Spleen (tissue), 7 donors: ENCODE results near the gene KLHL42.

Source experiments
- CTCF ChIP-seq, 11 experiments: fragments of 200-600 bp in 7 of 11; fragments of 450-650 bp in 4 of 11; sonication (generic) in 4 of 11; IDR thresholded peaks in 8 of 11; conservative IDR thresholded peaks in 3 of 11; 1 replicate in 7 of 11; 2 replicates in 4 of 11; pipeline versions ENCODE4 v1.4.0 to v1.8.0; 2016 to 2021; ENCODE audit warnings: antibody characterized with exemption in 11 of 11, inconsistent platforms in 4 of 11, mild to moderate bottlenecking in 1 of 11
- POLR2A ChIP-seq, 3 donors: fragments of 450-650 bp; IDR thresholded peaks; one replicate each; pipeline ENCODE4 v1.5.1; 2017; ENCODE audit warnings: antibody characterized with exemption in 3 of 3, mild to moderate bottlenecking in 1 of 3
- POLR2AphosphoS5 ChIP-seq, 3 donors: sonication (generic); formaldehyde crosslinking; IDR thresholded peaks; one replicate each; pipeline ENCODE4 v1.5.1; 2017; ENCODE audit warnings: antibody characterized with exemption in 3 of 3
- donor health status: DM: no; HTN: no; CAD: no; lungs with moderate emphysema.
- donor health status: DM: no; HTN: no; CAD: no.
- donor health status: DM: no; HTN: no; CAD: no.

- TF ChIP-seq CTCF (IDR thresholded peaks at IDR 0.05 in 8 of 11, conservative IDR thresholded peaks at IDR 0.05 in 3 of 11) (no peak), POLR2A (IDR thresholded peaks at IDR 0.05) (no peak), POLR2AphosphoS5 (IDR thresholded peaks at IDR 0.05) (no peak)
These were observed 2.9 kb upstream of the KLHL42 start for GRCh38 chr12:27777141-27777540.
